Liver (tissue), 9 donors: ENCODE results near the gene CA11. TPM values are rescaled to one million over a fixed set of nuclear protein-coding genes. Genes with fewer than 3 reads are reported as not detected.
"Not testable (repeated sequence)": the region's sequence is repeated elsewhere in the genome, so short reads cannot be mapped to it uniquely, and the experiment has no call there.

Source experiments
- DNase-seq: peaks from one replicate; pipeline ENCODE4 v3.0.0-alpha.2; 2017; ENCODE audit warnings: low spot score
- H3K27ac ChIP-seq, 2 donors: one replicate each; pipeline ENCODE4 v1.7.0; 2013; ENCODE audit warnings: inconsistent platforms in 2 of 2, low read length in 2 of 2, control low read depth in 1 of 2, low read depth in 1 of 2, mild to moderate bottlenecking in 1 of 2
- H3K27me3 ChIP-seq, 4 donors: one replicate each; pipeline versions ENCODE4 v1.6.1 to v1.7.0; 2013; ENCODE audit warnings: low read length in 3 of 4, inconsistent platforms in 1 of 4, mild to moderate bottlenecking in 1 of 4, moderate library complexity in 1 of 4; ENCODE audit not compliant: control insufficient read depth in 4 of 4, insufficient read depth in 4 of 4
- H3K36me3 ChIP-seq, 4 donors: one replicate each; pipeline versions ENCODE4 v1.6.1 to v1.7.0; 2013; ENCODE audit warnings: low read length in 3 of 4, mild to moderate bottlenecking in 3 of 4, low read depth in 1 of 4, moderate library complexity in 1 of 4; ENCODE audit not compliant: control insufficient read depth in 4 of 4, insufficient read depth in 3 of 4
- H3K4me1 ChIP-seq, 4 donors: one replicate each; pipeline versions ENCODE4 v1.6.1 to v1.7.0; 2013; ENCODE audit warnings: low read length in 3 of 4, mild to moderate bottlenecking in 3 of 4, moderate library complexity in 1 of 4; ENCODE audit not compliant: control insufficient read depth in 4 of 4, insufficient read depth in 4 of 4
- H3K4me3 ChIP-seq, 3 donors: one replicate each; pipeline versions ENCODE4 v1.6.1 to v1.7.0; 2013; ENCODE audit warnings: low read length in 3 of 3, control low read depth in 1 of 3, low read depth in 1 of 3, mild to moderate bottlenecking in 1 of 3
- H3K9ac ChIP-seq, 2 donors: one replicate each; pipeline ENCODE4 v1.7.0; 2013; ENCODE audit warnings: low read length in 2 of 2, mild to moderate bottlenecking in 2 of 2, moderate library complexity in 2 of 2, control low read depth in 1 of 2, low read depth in 1 of 2
- H3K9me3 ChIP-seq, 4 donors: one replicate each; pipeline versions ENCODE4 v1.6.1 to v1.7.0; 2013; ENCODE audit warnings: low read length in 3 of 4; ENCODE audit not compliant: control insufficient read depth in 4 of 4
- EGR1 ChIP-seq, 2 donors: IDR thresholded peaks; 2 replicates each; pipeline ENCODE4 v1.6.1; 2016 to 2018; ENCODE audit warnings: antibody characterized with exemption in 2 of 2, low read depth in 2 of 2
- FOXA1 ChIP-seq: IDR thresholded peaks from 2 replicates; pipeline ENCODE4 v1.6.1; 2016; ENCODE audit warnings: antibody characterized with exemption
- FOXA2 ChIP-seq: IDR thresholded peaks from 2 replicates; pipeline ENCODE4 v1.6.1; 2016; ENCODE audit warnings: antibody characterized with exemption
- GABPA ChIP-seq, 2 donors: IDR thresholded peaks in 1 of 2; conservative IDR thresholded peaks in 1 of 2; 2 replicates each; pipeline ENCODE4 v1.6.1; 2016; ENCODE audit warnings: antibody characterized with exemption in 2 of 2, mild to moderate bottlenecking in 1 of 2, moderate library complexity in 1 of 2
- HNF4A ChIP-seq, 2 donors: conservative IDR thresholded peaks; 2 replicates each; pipeline ENCODE4 v1.6.1; 2016; ENCODE audit warnings: antibody characterized with exemption in 2 of 2, mild to moderate bottlenecking in 2 of 2
- HNF4G ChIP-seq: IDR thresholded peaks from 2 replicates; pipeline ENCODE4 v1.6.1; 2016; ENCODE audit warnings: antibody characterized with exemption
- MAX ChIP-seq: IDR thresholded peaks from 2 replicates; pipeline ENCODE4 v1.6.1; 2016; ENCODE audit warnings: antibody characterized with exemption
- NR2F2 ChIP-seq: IDR thresholded peaks from 2 replicates; pipeline ENCODE4 v1.6.1; 2016; ENCODE audit warnings: antibody characterized with exemption
- RAD21 ChIP-seq, 2 donors: IDR thresholded peaks; 2 replicates each; pipeline ENCODE4 v1.6.1; 2016; ENCODE audit warnings: antibody characterized with exemption in 2 of 2, mild to moderate bottlenecking in 2 of 2
- REST ChIP-seq: IDR thresholded peaks from 2 replicates; pipeline ENCODE4 v1.6.1; 2016; ENCODE audit warnings: antibody characterized with exemption, mild to moderate bottlenecking
- RXRA ChIP-seq, 2 donors: IDR thresholded peaks; 2 replicates each; pipeline ENCODE4 v1.6.1; 2017 to 2018; ENCODE audit warnings: antibody characterized with exemption in 2 of 2, mild to moderate bottlenecking in 1 of 2
- SP1 ChIP-seq: IDR thresholded peaks from 2 replicates; pipeline ENCODE4 v1.6.1; 2018; ENCODE audit warnings: antibody characterized with exemption, mild to moderate bottlenecking
- TAF1 ChIP-seq: conservative IDR thresholded peaks from 2 replicates; pipeline ENCODE4 v1.6.1; 2016; ENCODE audit warnings: antibody characterized with exemption, mild to moderate bottlenecking
- YY1 ChIP-seq: IDR thresholded peaks from 2 replicates; pipeline ENCODE4 v1.6.1; 2016; ENCODE audit warnings: antibody characterized with exemption, mild to moderate bottlenecking
- WGBS: extraction: QIAGEN DNeasy Blood & Tissue Kit; methylation state at CpG from one replicate; pipeline ENCODE4 v1.1.7; 2013; 5-methylcytosine and 5-hydroxymethylcytosine counted together
- polyA plus RNA-seq, 2 donors: library from polyadenylated mRNA; stranded (reverse) in 1 of 2; unstranded in 1 of 2; fragments of 200-250 nt in 1 of 2; fragments of >200 nt in 1 of 2; fragmentation: Nextera tagmentation in 1 of 2; extraction: Ambion mirVana in 1 of 2; gene quantifications; one replicate each; pipeline versions ENCODE4 v1.2.1 to v1.2.3, GENCODE V29; 2013 to 2015
- total RNA-seq, 2 donors: library from RNA; depleted of rRNA; stranded (reverse); fragments of >200 nt; gene quantifications; one replicate each; pipeline ENCODE4 v1.2.3, GENCODE V29; 2014
- TF ChIP-seq, protein P1 (sequence below): fragments of 150-350 bp; IDR thresholded peaks from 2 replicates; pipeline ENCODE4 v1.5.1; 2017; ENCODE audit warnings: improper control_type of control experiment, low read depth, low read length; ENCODE audit not compliant: missing input control
- TF ChIP-seq, protein P2 (sequence below): IDR thresholded peaks from 2 replicates; pipeline ENCODE4 v1.6.1; 2016; ENCODE audit warnings: antibody characterized with exemption
- TF ChIP-seq, protein P3 (sequence below): IDR thresholded peaks from 2 replicates; pipeline ENCODE4 v1.6.1; 2016; ENCODE audit warnings: antibody characterized with exemption
- donor health status: healthy.
- donor health status: healthy.
- donor health status: healthy.
- donor health status: healthy.
- donor health status: healthy.

Gene CA11
- total and polyA plus RNA-seq, 4 donors = 0.09 to 1.1 (median 0.34) TPM

GRCh38 chr19:48632692-48633147, 13.3 kb downstream of the CA11 start:
- Histone ChIP-seq H3K27ac (peak overlapping the region in 1 of 2 donors; percentile 7), H3K36me3 (peaks cover 0 to 7% (median 1%) of the 10 kb centered on the region in 4 donors), H3K27me3 (no peaks in the 10 kb centered on the region), H3K9ac (no peak overlapping the region), H3K9me3 (no peaks in the 10 kb centered on the region), H3K4me1 (peaks cover 21 to 67% (median 34%) of the 10 kb centered on the region in 4 donors), H3K4me3 (no peak overlapping the region)
- DNase-seq = no peak
- TF ChIP-seq YY1 (no peak), NR2F2 (no peak), REST (no peak), RXRA (IDR thresholded peaks at IDR 0.05) (no peak), MAX (no peak), HNF4A (conservative IDR thresholded peaks at IDR 0.05) (no peak), HNF4G (no peak), FOXA1 (no peak), GABPA (IDR thresholded peaks at IDR 0.05 in 1 of 2, conservative IDR thresholded peaks at IDR 0.05 in 1 of 2) (no peak), EGR1 (IDR thresholded peaks at IDR 0.05; ENCODE audit: low read depth in 2 of 2) (no peak), FOXA2 (no peak), SP1 (no peak)
- TF ChIP-seq, protein P1, sequence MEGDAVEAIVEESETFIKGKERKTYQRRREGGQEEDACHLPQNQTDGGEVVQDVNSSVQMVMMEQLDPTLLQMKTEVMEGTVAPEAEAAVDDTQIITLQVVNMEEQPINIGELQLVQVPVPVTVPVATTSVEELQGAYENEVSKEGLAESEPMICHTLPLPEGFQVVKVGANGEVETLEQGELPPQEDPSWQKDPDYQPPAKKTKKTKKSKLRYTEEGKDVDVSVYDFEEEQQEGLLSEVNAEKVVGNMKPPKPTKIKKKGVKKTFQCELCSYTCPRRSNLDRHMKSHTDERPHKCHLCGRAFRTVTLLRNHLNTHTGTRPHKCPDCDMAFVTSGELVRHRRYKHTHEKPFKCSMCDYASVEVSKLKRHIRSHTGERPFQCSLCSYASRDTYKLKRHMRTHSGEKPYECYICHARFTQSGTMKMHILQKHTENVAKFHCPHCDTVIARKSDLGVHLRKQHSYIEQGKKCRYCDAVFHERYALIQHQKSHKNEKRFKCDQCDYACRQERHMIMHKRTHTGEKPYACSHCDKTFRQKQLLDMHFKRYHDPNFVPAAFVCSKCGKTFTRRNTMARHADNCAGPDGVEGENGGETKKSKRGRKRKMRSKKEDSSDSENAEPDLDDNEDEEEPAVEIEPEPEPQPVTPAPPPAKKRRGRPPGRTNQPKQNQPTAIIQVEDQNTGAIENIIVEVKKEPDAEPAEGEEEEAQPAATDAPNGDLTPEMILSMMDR = no peak
- TF ChIP-seq, protein P2, sequence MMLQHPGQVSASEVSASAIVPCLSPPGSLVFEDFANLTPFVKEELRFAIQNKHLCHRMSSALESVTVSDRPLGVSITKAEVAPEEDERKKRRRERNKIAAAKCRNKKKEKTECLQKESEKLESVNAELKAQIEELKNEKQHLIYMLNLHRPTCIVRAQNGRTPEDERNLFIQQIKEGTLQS = no peak

GRCh38 chr19:48632286-48632685, 13.7 kb downstream of the CA11 start:
- H3K27ac ChIP-seq, DNase-seq, H3K9ac ChIP-seq, H3K4me3 ChIP-seq, H3K27me3 ChIP-seq, H3K36me3 ChIP-seq, H3K9me3 ChIP-seq: not testable (repeated sequence)
- 93% methylated on average over 11 of the region's 11 CpGs for WGBS
- H3K4me1 ChIP-seq = peaks cover 24 to 70% (median 38%) of the 10 kb centered on the region in 4 donors

GRCh38 chr19:48631225-48631624, 14.8 kb downstream of the CA11 start:
- Histone ChIP-seq H3K36me3 (peaks cover 0 to 7% (median 1%) of the 10 kb centered on the region in 4 donors), H3K4me1 (peaks cover 22 to 66% (median 39%) of the 10 kb centered on the region in 4 donors), H3K4me3 (no peak overlapping the region), H3K27me3 (no peaks in the 10 kb centered on the region), H3K9ac (no peak overlapping the region), H3K9me3 (no peaks in the 10 kb centered on the region), H3K27ac (peak overlapping the region in 1 of 2 donors; percentile 40)
- DNase-seq = peak; percentile 33
- WGBS = 72% methylated on average over 3 of the region's 3 CpGs
- TF ChIP-seq RAD21 (IDR thresholded peaks at IDR 0.05) (no peak), SP1 (no peak), TAF1 (no peak), REST (no peak)
- TF ChIP-seq, protein P2 = no peak
- TF ChIP-seq, protein P3, sequence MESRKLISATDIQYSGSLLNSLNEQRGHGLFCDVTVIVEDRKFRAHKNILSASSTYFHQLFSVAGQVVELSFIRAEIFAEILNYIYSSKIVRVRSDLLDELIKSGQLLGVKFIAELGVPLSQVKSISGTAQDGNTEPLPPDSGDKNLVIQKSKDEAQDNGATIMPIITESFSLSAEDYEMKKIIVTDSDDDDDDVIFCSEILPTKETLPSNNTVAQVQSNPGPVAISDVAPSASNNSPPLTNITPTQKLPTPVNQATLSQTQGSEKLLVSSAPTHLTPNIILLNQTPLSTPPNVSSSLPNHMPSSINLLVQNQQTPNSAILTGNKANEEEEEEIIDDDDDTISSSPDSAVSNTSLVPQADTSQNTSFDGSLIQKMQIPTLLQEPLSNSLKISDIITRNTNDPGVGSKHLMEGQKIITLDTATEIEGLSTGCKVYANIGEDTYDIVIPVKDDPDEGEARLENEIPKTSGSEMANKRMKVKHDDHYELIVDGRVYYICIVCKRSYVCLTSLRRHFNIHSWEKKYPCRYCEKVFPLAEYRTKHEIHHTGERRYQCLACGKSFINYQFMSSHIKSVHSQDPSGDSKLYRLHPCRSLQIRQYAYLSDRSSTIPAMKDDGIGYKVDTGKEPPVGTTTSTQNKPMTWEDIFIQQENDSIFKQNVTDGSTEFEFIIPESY = no peak
